ENCODE measurements around the gene OR4C16. TPM values are rescaled to one million over a fixed set of nuclear protein-coding genes. Genes with fewer than 3 reads are reported as not detected.

The OR4C16 gene, protein sequence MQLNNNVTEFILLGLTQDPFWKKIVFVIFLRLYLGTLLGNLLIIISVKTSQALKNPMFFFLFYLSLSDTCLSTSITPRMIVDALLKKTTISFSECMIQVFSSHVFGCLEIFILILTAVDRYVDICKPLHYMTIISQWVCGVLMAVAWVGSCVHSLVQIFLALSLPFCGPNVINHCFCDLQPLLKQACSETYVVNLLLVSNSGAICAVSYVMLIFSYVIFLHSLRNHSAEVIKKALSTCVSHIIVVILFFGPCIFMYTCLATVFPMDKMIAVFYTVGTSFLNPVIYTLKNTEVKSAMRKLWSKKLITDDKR
- not detected for total RNA-seq

DNA sequence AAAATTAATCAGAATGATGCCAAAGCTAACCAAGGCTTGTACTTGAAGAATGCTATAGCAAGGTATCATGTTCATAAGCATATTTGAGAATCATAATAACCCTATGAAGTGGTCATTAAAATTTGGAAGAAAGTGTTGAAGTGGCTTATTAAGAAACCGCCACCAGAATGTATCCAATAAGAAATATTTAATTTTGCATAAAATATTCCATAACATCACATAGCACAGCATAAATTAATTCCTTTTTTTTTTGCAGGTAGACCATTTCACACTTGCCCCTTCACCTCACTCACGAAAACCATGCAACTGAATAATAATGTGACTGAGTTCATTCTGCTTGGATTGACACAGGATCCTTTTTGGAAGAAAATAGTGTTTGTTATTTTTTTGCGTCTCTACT, at the start of gene OR4C16:
Gene OR4C16 (plus strand): TSS at position 301 of the 400 bp plus-strand sequence. CDS start 0 bp downstream, at position 301.

GRCh38 chr11:55554169-55554568, 17.8 kb upstream of the OR4C16 start, which contains the start of gene OR4C15:
Gene OR4C15 (plus strand): TSS chr11:55554469. CDS start chr11:55554469, 0 bp downstream.

GRCh38 chr11:55607545-55607944, 35.6 kb downstream of the OR4C16 start, which contains the start of gene OR4C11:
Gene OR4C11 (minus strand): TSS chr11:55607645. CDS start chr11:55604373, 3,272 bp downstream.

Other genes with a start within 250 kb of the OR4C16 start
- 4.2 TPM for gene OR4A16, start 228.9 kb upstream of the OR4C16 start, total RNA-seq
- not detected for gene OR4A15, start 204.2 kb upstream of the OR4C16 start, total RNA-seq
- gene OR4C15, start 17.7 kb upstream of the OR4C16 start, total RNA-seq = not detected
- not detected for gene OR4C11, start 35.5 kb downstream of the OR4C16 start, total RNA-seq
- not detected for gene OR4P4, start 63.0 kb downstream of the OR4C16 start, total RNA-seq
- not detected for gene OR4S2, start 76.2 kb downstream of the OR4C16 start, total RNA-seq
- gene OR4C6, start 90.1 kb downstream of the OR4C16 start, total RNA-seq = not detected
- not detected for gene OR5D13, start 201.3 kb downstream of the OR4C16 start, total RNA-seq
- gene OR5D14, start 223.4 kb downstream of the OR4C16 start, total RNA-seq = not detected
- gene OR5L1, start 239.2 kb downstream of the OR4C16 start, total RNA-seq = not detected
- not detected for gene OR5D18, start 247.5 kb downstream of the OR4C16 start, total RNA-seq

All from camera-type eye (tissue), 1 donor.